HG03432 (cell line): ENCODE data around the gene ENTREP3.

Experiments
- ATAC-seq: cut with Tn5 transposase; IDR thresholded peaks from one replicate; pipeline ENCODE4 v1.9.1; 2021; ENCODE audit warnings: mild to moderate bottlenecking, moderate library complexity; ENCODE audit not compliant: unreplicated experiment

Gene ENTREP3

GRCh38 chr1:155202731-155203515, 52.4 kb downstream of the ENTREP3 start:
- ATAC-seq: no peak

DNA sequence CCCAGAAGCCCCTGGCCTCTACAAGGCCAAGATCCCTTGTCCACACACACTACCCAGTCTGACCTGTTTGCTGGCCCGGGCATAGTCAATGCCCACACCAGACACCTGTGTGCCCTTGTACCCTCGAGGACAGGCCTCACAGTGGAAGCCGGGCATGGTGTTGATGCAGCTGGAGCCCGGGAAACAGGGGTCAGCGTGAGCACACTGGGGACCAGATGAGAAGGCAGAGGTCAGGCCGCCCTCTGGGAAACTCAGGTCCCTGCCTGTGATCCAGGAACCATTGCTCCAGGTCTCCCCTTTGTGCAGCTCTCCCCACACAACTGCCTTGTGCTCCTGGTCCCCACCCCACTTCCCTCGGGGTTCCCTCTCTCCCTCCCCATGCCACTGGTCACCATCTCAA, 53.1 kb downstream of the ENTREP3 start:
- no peak for ATAC-seq

DNA sequence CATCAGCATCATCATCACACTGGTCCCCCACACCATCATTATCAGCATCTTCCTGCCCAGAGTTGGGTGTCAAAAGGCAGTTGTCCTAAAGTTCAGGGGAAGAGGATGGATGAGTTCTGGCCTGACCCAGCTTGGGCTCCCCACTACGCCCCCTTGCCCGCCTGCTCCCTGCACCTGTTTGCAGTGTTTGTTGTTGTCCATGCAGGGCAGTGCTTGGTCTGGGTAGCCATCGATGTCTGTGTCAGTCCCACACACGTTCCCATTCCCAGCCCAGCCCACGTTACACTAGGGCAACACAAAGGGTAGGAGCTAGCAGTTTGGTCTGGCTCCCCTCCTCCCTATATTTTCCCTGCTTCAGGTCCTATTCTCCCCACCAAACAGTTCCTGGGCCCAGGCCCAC, 54.4 kb downstream of the ENTREP3 start:
- ATAC-seq: no peak

GRCh38 chr1:155199792-155200191, 55.5 kb downstream of the ENTREP3 start:
- no peak for ATAC-seq

DNA sequence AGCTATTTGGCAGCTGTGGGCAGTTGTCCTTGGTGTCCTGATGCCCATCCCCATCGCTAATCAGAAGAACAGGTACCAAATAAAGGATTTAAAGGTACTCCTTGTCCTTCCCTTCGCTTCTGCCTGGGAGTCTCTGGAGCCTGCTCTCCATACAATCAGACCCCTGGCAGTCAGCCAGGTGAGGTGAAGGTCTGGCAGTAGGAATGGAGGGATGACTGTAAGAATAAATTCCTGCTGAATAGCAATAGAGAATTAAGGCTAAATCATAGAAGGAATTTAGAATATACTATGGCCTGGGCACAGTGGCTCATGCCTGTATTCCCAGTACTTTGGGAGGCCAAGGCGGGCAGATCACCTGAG, 56.8 kb downstream of the ENTREP3 start:
- no peak for ATAC-seq

DNA sequence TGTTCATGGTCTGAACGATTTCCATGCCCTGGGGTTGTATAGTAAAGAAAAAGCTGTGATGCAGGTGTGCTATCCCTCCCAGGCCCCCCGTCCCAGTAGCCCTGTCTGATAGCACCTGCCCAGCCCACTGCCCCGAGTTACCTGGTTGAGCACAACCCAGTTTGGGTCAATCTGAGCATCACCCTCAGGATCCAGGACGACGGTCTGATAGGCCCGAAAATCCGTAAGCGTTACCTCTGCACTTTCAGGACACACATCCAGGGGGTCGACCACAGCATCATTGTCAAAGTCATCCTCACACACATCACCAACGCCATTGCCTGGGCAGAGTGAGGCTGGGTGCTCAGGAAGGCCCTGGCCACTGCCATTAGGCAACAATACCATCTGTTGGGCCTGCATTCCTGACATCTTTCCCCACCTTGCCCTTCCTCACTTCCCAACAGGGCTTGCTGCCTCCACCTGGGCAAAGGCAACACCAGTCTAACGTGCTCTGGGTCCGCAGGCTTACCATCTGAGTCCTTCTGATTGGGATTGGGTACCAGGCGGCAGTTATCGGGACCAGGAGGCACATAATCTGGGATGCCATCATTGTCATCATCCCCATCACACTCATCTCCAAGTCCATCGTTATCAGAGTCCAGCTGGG, 57.3 kb downstream of the ENTREP3 start:
- ATAC-seq: no peak
